ENCODE results near the gene FOXJ3.

- no peak for TF ChIP-seq CTCF (IDR thresholded peaks at IDR 0.05 in 8 of 11, conservative IDR thresholded peaks at IDR 0.05 in 3 of 11)
- TF ChIP-seq POLR2A (IDR thresholded peaks at IDR 0.05), result no peak
- TF ChIP-seq POLR2AphosphoS5 (IDR thresholded peaks at IDR 0.05), result no peak
Measured at GRCh38 chr1:42311138-42311537, 23.9 kb downstream of the FOXJ3 start.

Measured in spleen (tissue), 7 donors.